Body of pancreas (tissue), 4 donors: ENCODE measurements around the gene IER2. TPM values are rescaled to one million over a fixed set of nuclear protein-coding genes. Genes with fewer than 3 reads are reported as not detected.

Source experiments
- ATAC-seq: fragments of 150-250 bp; one replicate; pipeline ENCODE4 v1.9.1; 2016
- DNase-seq, 4 donors: peaks; one replicate each; pipeline ENCODE4 v3.0.0-alpha.2; 2019
- H3K27ac ChIP-seq, 4 donors: fragments of 200-600 bp; sonication (generic); 1 replicate in 3 of 4; 2 replicates in 1 of 4; pipeline versions ENCODE4 v1.5.1 to v1.6.1; 2016 to 2019; ENCODE audit warnings: mild to moderate bottlenecking in 1 of 4, mixed read lengths in 1 of 4, moderate library complexity in 1 of 4
- H3K27me3 ChIP-seq, 2 donors: fragments of 200-600 bp; sonication (generic); one replicate each; pipeline ENCODE4 v1.6.0; 2016; ENCODE audit warnings: mild to moderate bottlenecking in 1 of 2
- H3K36me3 ChIP-seq, 2 donors: fragments of 200-600 bp; sonication (generic); replicated peaks in 1 of 2; 2 replicates each; pipeline ENCODE4 v1.5.1; 2016; ENCODE audit warnings: low read depth in 2 of 2; ENCODE audit not compliant: insufficient read depth in 1 of 2
- H3K4me1 ChIP-seq: fragments of 200-600 bp; sonication (generic); one replicate; pipeline ENCODE4 v1.6.0; 2016
- H3K4me3 ChIP-seq, 2 donors: fragments of 200-600 bp; sonication (generic); 1 replicate in 1 of 2; 2 replicates in 1 of 2; pipeline ENCODE4 v1.5.1; 2016 to 2019
- H3K9me3 ChIP-seq, 3 donors: fragments of 200-600 bp; sonication (generic); 1 replicate in 2 of 3; 2 replicates in 1 of 3; pipeline ENCODE4 v1.5.1; 2016
- CTCF ChIP-seq, 7 experiments: fragments of 450-650 bp in 4 of 7; fragments of 200-600 bp in 3 of 7; sonication (generic) in 3 of 7; IDR thresholded peaks; one replicate each; pipeline ENCODE4 v1.5.1; 2016 to 2019; ENCODE audit warnings: antibody characterized with exemption in 7 of 7
- POLR2A ChIP-seq, 3 donors: fragments of 450-650 bp; IDR thresholded peaks; one replicate each; pipeline ENCODE4 v1.6.1; 2016; ENCODE audit warnings: antibody characterized with exemption in 3 of 3, mild to moderate bottlenecking in 2 of 3
- WGBS, 2 donors: methylation state at CpG; one replicate each; pipeline ENCODE4 v1.1.5; 2017; 5-methylcytosine and 5-hydroxymethylcytosine counted together
- intact Hi-C: fragments of 100-400 bp; cut with DNase I; formaldehyde crosslinking; loops from one replicate; pipeline ENCODE4 v1.15.1; 2023
- total RNA-seq, 2 donors: library from RNA; depleted of rRNA; stranded (reverse); fragments of >200 nt; gene quantifications; one replicate each; pipeline ENCODE4 v1.1.0, GENCODE V29; 2016

Gene IER2
- total RNA-seq, 2 donors from 2014 or later, result 162 to 857 TPM

- Histone ChIP-seq H3K9me3 (no peaks in the 10 kb centered on the region), H3K36me3 (peaks cover 0 to 14% of the 10 kb centered on the region in 2 donors), H3K4me1 (no peaks in the 10 kb centered on the region), H3K27ac (no peak overlapping the region), H3K4me3 (no peak overlapping the region), H3K27me3 (no peaks in the 10 kb centered on the region)
- no peak for ATAC-seq
- 94 to 95% methylated on average over 3 of the region's 3 CpGs for whole genome bisulfite sequencing, 2 donors
- intact Hi-C loops, result no loop called here
- no peak for DNase-seq
- TF ChIP-seq POLR2A (IDR thresholded peaks at IDR 0.05), result no peak
- no peak for TF ChIP-seq CTCF (IDR thresholded peaks at IDR 0.05)
Measured at GRCh38 chr19:13134626-13135025, 15.6 kb upstream of the IER2 start.

GRCh38 chr19:13135068-13136062 is 14.8 kb upstream of the IER2 start:
- Histone ChIP-seq H3K4me3 (no peak overlapping the region), H3K27me3 (no peaks in the 10 kb centered on the region), H3K36me3 (peaks cover 0 to 14% of the 10 kb centered on the region in 2 donors), H3K27ac (no peak overlapping the region), H3K4me1 (no peaks in the 10 kb centered on the region), H3K9me3 (no peaks in the 10 kb centered on the region)
- 87 to 90% methylated on average over 24 to 42 of the region's 60 CpGs for WGBS, 2 donors
- no peak for TF ChIP-seq CTCF (IDR thresholded peaks at IDR 0.05)
- TF ChIP-seq POLR2A (IDR thresholded peaks at IDR 0.05), result no peak
- ATAC-seq, result no peak
- intact Hi-C loops, result no loop called here
- DNase-seq, result no peak

GRCh38 chr19:13137290-13137794 is 12.9 kb upstream of the IER2 start:
- Histone ChIP-seq H3K27me3 (no peaks in the 10 kb centered on the region), H3K4me3 (no peak overlapping the region), H3K9me3 (no peaks in the 10 kb centered on the region), H3K27ac (no peak overlapping the region), H3K36me3 (peaks cover 0 to 14% of the 10 kb centered on the region in 2 donors), H3K4me1 (no peaks in the 10 kb centered on the region)
- TF ChIP-seq CTCF (IDR thresholded peaks at IDR 0.05) (no peak), POLR2A (IDR thresholded peaks at IDR 0.05) (no peak)
- WGBS, 2 donors, result 80 to 88% methylated on average over 1 to 25 of the region's 28 CpGs
- no peak for ATAC-seq
- intact Hi-C loops, result no loop called here
- no peak for DNase-seq

GRCh38 chr19:13138171-13138915 is 11.9 kb upstream of the IER2 start:
- WGBS, 2 donors, result 84 to 93% methylated on average over 19 to 39 of the region's 40 CpGs
- Histone ChIP-seq H3K36me3 (peaks cover 0 to 14% of the 10 kb centered on the region in 2 donors), H3K27me3 (no peaks in the 10 kb centered on the region), H3K27ac (no peak overlapping the region), H3K4me3 (no peak overlapping the region), H3K4me1 (no peaks in the 10 kb centered on the region), H3K9me3 (no peaks in the 10 kb centered on the region)
- TF ChIP-seq CTCF (IDR thresholded peaks at IDR 0.05), result no peak
- TF ChIP-seq POLR2A (IDR thresholded peaks at IDR 0.05), result no peak
- ATAC-seq (no peak), DNase-seq (no peak)
- intact Hi-C loops, result no loop called here
